H1 (cell line): Measurements from ENCODE around the gene CDH2. TPM values are rescaled to one million over a fixed set of nuclear protein-coding genes. Genes with fewer than 3 reads are reported as not detected.

Experiments
- CTCF ChIA-PET: fragments of 300-600 bp; sonication (Branson Sonifier 250); formaldehyde crosslinking; loops from one replicate; lab custom pipeline; 2021; ENCODE audit not compliant: partially characterized antibody; lab: Charles Lee
- POLR2A ChIA-PET: fragments of 300-600 bp; sonication (Branson Sonifier 250); formaldehyde crosslinking; loops from one replicate; lab custom pipeline; 2021; ENCODE audit warnings: inconsistent platforms; ENCODE audit not compliant: partially characterized antibody; lab: Charles Lee
- DNase-seq, 2 experiments: peaks; one replicate each; pipeline versions ENCODE4 v3.0.0 to v3.0.0-alpha.2; 2010 to 2022; ENCODE audit warnings: low spot score in 2 of 2, low read depth in 1 of 2, mixed read lengths in 1 of 2
- FAIRE-seq: peaks from 2 replicates; lab custom pipeline; 2011; peaks lifted over from hg19 to GRCh38; lab: Jason Lieb, UNC
- H2AFZ ChIP-seq: 2 replicates; pipeline ENCODE4 v1.8.1; 2012; ENCODE audit warnings: low read length, inconsistent platforms
- H2AK5ac ChIP-seq: 2 replicates; pipeline ENCODE4 v1.6.1; 2013; ENCODE audit warnings: low read depth, low read length
- H2BK120ac ChIP-seq: replicated peaks from 2 replicates; pipeline ENCODE3; 2013; ENCODE audit warnings: low read depth, low read length, inconsistent platforms
- H2BK12ac ChIP-seq: 2 replicates; pipeline ENCODE4 v1.6.1; 2013; ENCODE audit warnings: low read depth, low read length
- H2BK15ac ChIP-seq: 2 replicates; pipeline ENCODE4 v1.6.1; 2013; ENCODE audit warnings: low read length
- H2BK20ac ChIP-seq: 2 replicates; pipeline ENCODE4 v1.6.1; 2013; ENCODE audit warnings: low read length
- H2BK5ac ChIP-seq: 2 replicates; pipeline ENCODE4 v1.6.1; 2013; ENCODE audit warnings: low read depth, low read length
- H3K14ac ChIP-seq: 2 replicates; pipeline ENCODE4 v1.6.1; 2013; ENCODE audit warnings: inconsistent platforms; ENCODE audit not compliant: insufficient read length
- H3K18ac ChIP-seq: 2 replicates; pipeline ENCODE4 v1.6.1; 2013; ENCODE audit warnings: low read length; ENCODE audit errors: extremely low read depth
- H3K23ac ChIP-seq: 2 replicates; pipeline ENCODE4 v1.6.1; 2013; ENCODE audit warnings: inconsistent platforms; ENCODE audit not compliant: insufficient read length
- H3K23me2 ChIP-seq: 2 replicates; pipeline ENCODE4 v1.6.1; 2013; ENCODE audit warnings: low read depth, low read length
- H3K27ac ChIP-seq: 2 replicates; pipeline ENCODE4 v1.6.1; 2011; ENCODE audit warnings: low read depth, low read length, inconsistent platforms
- H3K27me3 ChIP-seq, 4 experiments: replicated peaks in 1 of 4; 1 replicate in 1 of 4; 2 replicates in 3 of 4; pipeline versions ENCODE4 v1.6.1 to v1.8.1; 2011 to 2013; ENCODE audit warnings: low read length in 3 of 4, mild to moderate bottlenecking in 3 of 4, inconsistent platforms in 2 of 4, mixed read lengths in 2 of 4, moderate library complexity in 1 of 4; ENCODE audit not compliant: control insufficient read depth in 3 of 4, insufficient read depth in 3 of 4; ENCODE audit errors: extremely low read depth in 1 of 4
- H3K36me3 ChIP-seq, 4 experiments: 2 replicates each; pipeline versions ENCODE4 v1.6.1 to v1.8.1; 2011 to 2013; ENCODE audit warnings: mild to moderate bottlenecking in 4 of 4, low read length in 3 of 4, moderate library complexity in 2 of 4, control low read depth in 1 of 4, inconsistent platforms in 1 of 4; ENCODE audit not compliant: insufficient read depth in 4 of 4, control insufficient read depth in 2 of 4
- H3K4ac ChIP-seq: replicated peaks from 2 replicates; pipeline ENCODE3; 2013; ENCODE audit warnings: low read length, low read depth, mixed read lengths, inconsistent platforms; ENCODE audit not compliant: insufficient read length
- H3K4me1 ChIP-seq, 4 experiments: replicated peaks in 1 of 4; 1 replicate in 1 of 4; 2 replicates in 3 of 4; pipeline versions ENCODE4 v1.6.1 to v1.8.1; 2011 to 2013; ENCODE audit warnings: low read length in 3 of 4, inconsistent platforms in 2 of 4, mixed read lengths in 1 of 4; ENCODE audit not compliant: insufficient read depth in 4 of 4, control insufficient read depth in 3 of 4
- H3K4me2 ChIP-seq, 2 experiments: 2 replicates each; pipeline versions ENCODE4 v1.6.1 to v1.8.1; 2011 to 2013; ENCODE audit warnings: low read depth in 2 of 2, low read length in 2 of 2, control low read depth in 1 of 2, inconsistent platforms in 1 of 2, mild to moderate bottlenecking in 1 of 2; ENCODE audit not compliant: insufficient read depth in 1 of 2
- H3K4me3 ChIP-seq, 4 experiments: fragments of 200-600, 300-600 bp in 1 of 4; sonication (generic), shearing (Covaris generic), sonication (Bioruptor Twin) in 1 of 4; 2 replicates each; pipeline versions ENCODE4 v1.5.1 to v1.8.1; 2011 to 2016; ENCODE audit warnings: low read length in 4 of 4, low read depth in 3 of 4, control low read depth in 2 of 4, inconsistent platforms in 2 of 4, mild to moderate bottlenecking in 2 of 4, mixed read lengths in 1 of 4, moderate library complexity in 1 of 4; ENCODE audit not compliant: insufficient read depth in 2 of 4; ENCODE audit errors: extremely low read depth in 1 of 4
- H3K56ac ChIP-seq: replicated peaks from 2 replicates; pipeline ENCODE3; 2013; ENCODE audit warnings: low read depth, mild to moderate bottlenecking, mixed read lengths, low read length, inconsistent platforms; ENCODE audit not compliant: insufficient read length
- H3K79me1 ChIP-seq: 2 replicates; pipeline ENCODE4 v1.6.1; 2013; ENCODE audit warnings: low read depth, low read length, control low read depth
- H3K79me2 ChIP-seq, 2 experiments: 2 replicates each; pipeline versions ENCODE4 v1.6.1 to v1.8.1; 2012 to 2013; ENCODE audit warnings: low read length in 2 of 2, mild to moderate bottlenecking in 2 of 2, inconsistent platforms in 1 of 2; ENCODE audit not compliant: insufficient read depth in 2 of 2, control insufficient read depth in 1 of 2
- H3K9ac ChIP-seq, 4 experiments: replicated peaks in 1 of 4; 1 replicate in 1 of 4; 2 replicates in 3 of 4; pipeline versions ENCODE4 v1.6.1 to v1.8.1; 2011 to 2013; ENCODE audit warnings: low read depth in 3 of 4, low read length in 3 of 4, control low read depth in 2 of 4, mild to moderate bottlenecking in 2 of 4, moderate library complexity in 2 of 4, inconsistent platforms in 1 of 4; ENCODE audit errors: extremely low read depth in 1 of 4
- H3K9me3 ChIP-seq, 2 experiments: 2 replicates each; pipeline versions ENCODE4 v1.6.1 to v1.8.1; 2012 to 2013; ENCODE audit warnings: mild to moderate bottlenecking in 2 of 2, moderate library complexity in 2 of 2, control low read depth in 1 of 2, inconsistent platforms in 1 of 2, low read depth in 1 of 2, low read length in 1 of 2, mixed read lengths in 1 of 2; ENCODE audit not compliant: insufficient read depth in 2 of 2
- H4K20me1 ChIP-seq, 2 experiments: replicated peaks in 1 of 2; 2 replicates each; pipeline versions ENCODE3 to v1.8.1; 2011 to 2013; ENCODE audit warnings: inconsistent platforms in 2 of 2, low read length in 2 of 2, mild to moderate bottlenecking in 1 of 2; ENCODE audit not compliant: insufficient read depth in 2 of 2, control insufficient read depth in 1 of 2
- H4K5ac ChIP-seq: 2 replicates; pipeline ENCODE4 v1.6.1; 2013; ENCODE audit warnings: low read length, low read depth, mixed read lengths, inconsistent platforms; ENCODE audit not compliant: insufficient read length
- H4K8ac ChIP-seq: 2 replicates; pipeline ENCODE4 v1.8.0; 2013; ENCODE audit warnings: mild to moderate bottlenecking, moderate library complexity, low read length, inconsistent platforms; ENCODE audit not compliant: insufficient read depth; ENCODE audit errors: extremely low read depth
- H4K91ac ChIP-seq: replicated peaks from 2 replicates; pipeline ENCODE3; 2013; ENCODE audit warnings: low read length, mixed read lengths, inconsistent platforms; ENCODE audit not compliant: insufficient read length
- BACH1 ChIP-seq: IDR thresholded peaks from 2 replicates; pipeline ENCODE4 v1.6.1; 2012; ENCODE audit warnings: low read length, improper control_type of control experiment
- BRCA1 ChIP-seq: IDR thresholded peaks from 2 replicates; pipeline ENCODE4 v1.6.1; 2012; ENCODE audit warnings: low read depth, low read length, improper control_type of control experiment
- CBX5 ChIP-seq: fragments of 300-800, 300-1000 bp; sonication (generic); IDR thresholded peaks from 2 replicates; pipeline ENCODE4 v1.7.1; 2016; ENCODE audit warnings: antibody characterized with exemption, low read length, low read depth
- CTBP2 ChIP-seq: IDR thresholded peaks from 2 replicates; pipeline ENCODE4 v1.7.0; 2011; ENCODE audit warnings: borderline replicate concordance, mild to moderate bottlenecking, moderate library complexity, mixed read lengths, low read length; ENCODE audit not compliant: insufficient read depth, insufficient read length
- GABPA ChIP-seq: IDR thresholded peaks from 2 replicates; pipeline ENCODE4 v1.6.1; 2011; ENCODE audit warnings: mild to moderate bottlenecking, low read length, moderate library complexity, borderline replicate concordance; ENCODE audit not compliant: insufficient read depth
- GTF2F1 ChIP-seq: IDR thresholded peaks from 2 replicates; pipeline ENCODE4 v1.6.1; 2012; ENCODE audit warnings: low read depth, low read length, improper control_type of control experiment, borderline replicate concordance
- KDM1A ChIP-seq: fragments of 200-600, 300-600 bp; sonication (generic); IDR thresholded peaks from 2 replicates; pipeline ENCODE4 v1.7.1; 2016; ENCODE audit warnings: mild to moderate bottlenecking, low read length, borderline replicate concordance
- KDM4A ChIP-seq: IDR thresholded peaks from one replicate; pipeline ENCODE4 v1.7.1; 2012; ENCODE audit warnings: low read depth, mild to moderate bottlenecking, moderate library complexity, low read length, inconsistent platforms; ENCODE audit not compliant: severe bottlenecking
- RFX5 ChIP-seq: IDR thresholded peaks from 2 replicates; pipeline ENCODE4 v1.6.1; 2011; ENCODE audit warnings: low read depth, low read length, improper control_type of control experiment, borderline replicate concordance
- RNF2 ChIP-seq: fragments of 200-900, 300-1000 bp; sonication (generic); IDR thresholded peaks from 2 replicates; pipeline ENCODE4 v1.7.1; 2016; ENCODE audit warnings: borderline replicate concordance, low read depth, mild to moderate bottlenecking, antibody characterized with exemption, low read length; ENCODE audit not compliant: poor library complexity, severe bottlenecking; ENCODE audit errors: missing control alignments
- SIRT6 ChIP-seq: IDR thresholded peaks from one replicate; pipeline ENCODE4 v1.7.1; 2012; ENCODE audit warnings: low read length, inconsistent platforms
- WGBS, 2 experiments: shearing (Covaris generic) in 1 of 2; methylation state at CpG; one replicate each; pipeline versions ENCODE4 v1.1.6 to v1.1.7; 2013 to 2015; ENCODE audit warnings: low lambda C conversion rate in 2 of 2, mixed read lengths in 2 of 2, inconsistent platforms in 1 of 2, low coverage in 1 of 2, missing lambda C conversion rate in 1 of 2; ENCODE audit not compliant: insufficient replicate concordance in 2 of 2, insufficient coverage in 1 of 2, insufficient read length in 1 of 2; ENCODE audit errors: extremely low coverage in 1 of 2, missing lambda C conversion rate in 1 of 2; 5-methylcytosine and 5-hydroxymethylcytosine counted together
- polyA plus RNA-seq, 7 experiments: library from polyadenylated mRNA; depleted of rRNA in 3 of 7; stranded (reverse) in 5 of 7; unstranded in 2 of 7; fragments of >200 nt in 5 of 7; fragments of 200-250 nt in 2 of 7; gene quantifications; 1 replicate in 5 of 7; 2 replicates in 1 of 7; 4 replicates in 1 of 7; pipeline versions ENCODE4 v1.2.1 to v1.2.3, GENCODE V29; 2011 to 2013; ENCODE audit warnings: missing spikeins in 2 of 7, mixed read lengths in 2 of 7
- total RNA-seq: library from RNA; stranded (reverse); fragmentation: NEBNext Ultra II Directional; extraction: Animal tissue kit (Norgen Biotek cat#: 25700); gene quantifications from 2 replicates; pipeline ENCODE4 v1.2.1, GENCODE V29; 2021

Gene CDH2
- total and polyA plus RNA-seq, 2 of the 8 experiments (the other 6 are each of a cell fraction or from before 2014, with no cell fraction given), result 15.0 to 56.5 TPM

- Histone ChIP-seq H3K23ac (no peak overlapping the region), H2BK5ac (no peak overlapping the region), H3K9ac (no peak overlapping the region; a peak in 1 of 7 replicates), H3K79me1 (no peaks in the 10 kb centered on the region; the same call in 1 of the 2 replicates), H3K18ac (0 out of 2 replicates have a peak overlapping the region, but pooled peaks have one; percentile 38), H2AFZ (no peak overlapping the region; the same call in 1 of the 2 replicates), H4K91ac (peak overlapping the region; percentile 53), H2BK120ac (no peak overlapping the region), H2BK15ac (no peak overlapping the region), H2BK12ac (no peak overlapping the region; the same call in 1 of the 2 replicates), H4K8ac (0 out of 2 replicates have a peak overlapping the region, but pooled peaks have one; percentile 14), H2BK20ac (no peak overlapping the region), H3K23me2 (peaks cover 19% of the 10 kb centered on the region), H3K4me2 (peak overlapping the region; percentile 84 to 99), H3K4ac (peak overlapping the region; percentile 77), H3K4me3 (peak overlapping the region; percentile 56 to 83 (median 72)), H2AK5ac (no peak overlapping the region), H3K9me3 (no peaks in the 10 kb centered on the region), H3K4me1 (peaks cover 0 to 12% (median 2%) of the 10 kb centered on the region in 4 experiments; a peak in 6 of 7 replicates), H4K5ac (no peak overlapping the region), H3K56ac (no peak overlapping the region), H3K79me2 (peaks cover 0 to 28% of the 10 kb centered on the region in 2 experiments; a peak in 2 of 4 replicates), H3K27ac (no peak overlapping the region), H3K27me3 (peaks cover 2 to 27% (median 4%) of the 10 kb centered on the region in 4 experiments; a peak in 5 of 7 replicates), H4K20me1 (peaks cover 0 to 7% of the 10 kb centered on the region in 2 experiments), H3K36me3 (no peaks in the 10 kb centered on the region), H3K14ac (no peak overlapping the region)
- ChIA-PET CTCF (no interaction called here), POLR2A (interaction anchor here (1.1 kb wide), 1 partner anchor 21 kb away, joined by 3 read pairs; no protein-coding TSS in a partner anchor)
- FAIRE-seq, result no peak
- WGBS, 2 experiments, result 2% methylated on average over 24 of the region's 53 CpGs; no CpG with 5 or more reads in 1 of the 2 experiments
- DNase-seq, result no peak
- TF ChIP-seq GTF2F1 (no peak), RNF2 (peak; percentile 43), CTBP2 (peak; percentile 28), BRCA1 (no peak), BACH1 (peak; percentile 66), KDM4A (peak; percentile 35), SIRT6 (no peak), KDM1A (no peak), GABPA (no peak), RFX5 (no peak), CBX5 (no peak)
Observed at GRCh38 chr18:28175150-28175929, 1.6 kb downstream of the CDH2 start.
